ENCODE measurements around the gene PPP1R9A. TPM values are rescaled to one million over a fixed set of nuclear protein-coding genes. Genes with fewer than 3 reads are reported as not detected.

The PPP1R9A gene
- total and polyA plus RNA-seq, 2 donors from 2014 or later = 2.6 to 25.7 TPM

DNA sequence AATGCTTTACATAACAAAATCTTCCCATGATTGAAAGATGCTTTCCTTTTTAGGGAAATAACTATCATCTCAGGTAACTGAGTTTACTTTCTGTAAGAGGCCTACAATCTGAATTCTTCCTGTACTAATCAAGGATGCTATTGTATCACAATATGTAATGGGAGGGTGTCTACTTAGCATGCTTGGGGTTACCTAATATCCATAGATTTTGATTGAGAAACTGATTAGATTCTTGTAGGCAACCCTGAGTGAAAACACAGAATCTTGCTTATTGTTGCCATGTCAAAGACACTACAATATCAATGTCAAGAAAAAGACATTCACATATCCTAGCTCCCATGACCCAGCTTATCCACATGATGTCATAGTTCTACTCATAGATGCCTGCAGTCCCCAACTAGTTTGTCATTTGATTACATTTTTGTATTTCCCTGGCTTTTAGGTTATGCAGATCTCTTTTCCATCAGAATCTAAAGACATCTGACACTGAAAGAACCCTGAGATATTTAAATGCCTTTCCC is 354.6 kb downstream of the PPP1R9A start:
- Histone ChIP-seq H3K36me3 (ENCODE audit: control insufficient read depth in 2 of 3, insufficient read depth in 3 of 3, low read length in 3 of 3) (no peaks in the 10 kb centered on the region), H3K27me3 (ENCODE audit: control insufficient read depth, insufficient read depth, low read length) (no peaks in the 10 kb centered on the region), H3K9ac (ENCODE audit: low read length in 3 of 3) (no peak overlapping the region), H3K4me1 (ENCODE audit: control insufficient read depth in 2 of 3, insufficient read depth in 2 of 3, low read depth in 1 of 3, low read length in 3 of 3) (no peaks in the 10 kb centered on the region), H3K9me3 (ENCODE audit: control insufficient read depth in 2 of 3, insufficient read depth in 1 of 3, low read length in 3 of 3) (no peaks in the 10 kb centered on the region), H3K27ac (ENCODE audit: low read depth in 2 of 2, low read length in 2 of 2) (no peak overlapping the region), H3K4me3 (ENCODE audit: low read length in 3 of 3) (no peak overlapping the region)
- intact Hi-C loops (cut with DNase I) = no loop called here
- FAIRE-seq (no peak), DNase-seq (no peak)
- TF ChIP-seq, protein P1, sequence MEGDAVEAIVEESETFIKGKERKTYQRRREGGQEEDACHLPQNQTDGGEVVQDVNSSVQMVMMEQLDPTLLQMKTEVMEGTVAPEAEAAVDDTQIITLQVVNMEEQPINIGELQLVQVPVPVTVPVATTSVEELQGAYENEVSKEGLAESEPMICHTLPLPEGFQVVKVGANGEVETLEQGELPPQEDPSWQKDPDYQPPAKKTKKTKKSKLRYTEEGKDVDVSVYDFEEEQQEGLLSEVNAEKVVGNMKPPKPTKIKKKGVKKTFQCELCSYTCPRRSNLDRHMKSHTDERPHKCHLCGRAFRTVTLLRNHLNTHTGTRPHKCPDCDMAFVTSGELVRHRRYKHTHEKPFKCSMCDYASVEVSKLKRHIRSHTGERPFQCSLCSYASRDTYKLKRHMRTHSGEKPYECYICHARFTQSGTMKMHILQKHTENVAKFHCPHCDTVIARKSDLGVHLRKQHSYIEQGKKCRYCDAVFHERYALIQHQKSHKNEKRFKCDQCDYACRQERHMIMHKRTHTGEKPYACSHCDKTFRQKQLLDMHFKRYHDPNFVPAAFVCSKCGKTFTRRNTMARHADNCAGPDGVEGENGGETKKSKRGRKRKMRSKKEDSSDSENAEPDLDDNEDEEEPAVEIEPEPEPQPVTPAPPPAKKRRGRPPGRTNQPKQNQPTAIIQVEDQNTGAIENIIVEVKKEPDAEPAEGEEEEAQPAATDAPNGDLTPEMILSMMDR (IDR thresholded peaks at IDR 0.05; ENCODE audit: borderline replicate concordance, extremely low read depth, insufficient read depth) = no peak

DNA sequence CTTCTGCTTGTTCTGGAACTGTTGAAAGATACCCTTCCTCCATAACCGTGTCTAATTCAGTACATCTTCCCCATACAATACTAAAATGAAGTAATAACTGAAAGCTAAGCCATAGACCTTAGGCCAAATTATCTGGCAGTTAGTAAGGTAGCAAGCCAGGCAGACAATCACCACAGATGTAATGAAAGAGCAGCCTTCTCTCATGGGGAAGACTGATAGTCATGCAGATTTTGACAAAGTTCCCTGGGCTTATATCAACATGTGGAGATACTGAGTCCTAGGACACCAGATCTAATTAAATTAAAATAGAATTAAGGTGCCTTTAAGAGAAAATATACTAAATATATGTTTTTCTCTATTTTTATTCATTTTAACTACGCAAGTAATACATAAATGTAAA is 355.5 kb downstream of the PPP1R9A start:
- no peak overlapping the region for H3K27ac ChIP-seq (ENCODE audit: low read depth in 2 of 2, low read length in 2 of 2)
- no peak for FAIRE-seq
- DNase-seq = no peak
- no peaks in the 10 kb centered on the region for H3K4me1 ChIP-seq (ENCODE audit: control insufficient read depth in 2 of 3, insufficient read depth in 2 of 3, low read depth in 1 of 3, low read length in 3 of 3)
- H3K9ac ChIP-seq (ENCODE audit: low read length in 3 of 3) = no peak overlapping the region
- H3K4me3 ChIP-seq (ENCODE audit: low read length in 3 of 3) = no peak overlapping the region
- intact Hi-C loops (cut with DNase I) = no loop called here
- no peaks in the 10 kb centered on the region for H3K9me3 ChIP-seq (ENCODE audit: control insufficient read depth in 2 of 3, insufficient read depth in 1 of 3, low read length in 3 of 3)
- TF ChIP-seq, protein P1 (IDR thresholded peaks at IDR 0.05; ENCODE audit: borderline replicate concordance, extremely low read depth, insufficient read depth) = no peak
- no peaks in the 10 kb centered on the region for H3K27me3 ChIP-seq (ENCODE audit: control insufficient read depth, insufficient read depth, low read length)
- H3K36me3 ChIP-seq (ENCODE audit: control insufficient read depth in 2 of 3, insufficient read depth in 3 of 3, low read length in 3 of 3) = no peaks in the 10 kb centered on the region

DNA sequence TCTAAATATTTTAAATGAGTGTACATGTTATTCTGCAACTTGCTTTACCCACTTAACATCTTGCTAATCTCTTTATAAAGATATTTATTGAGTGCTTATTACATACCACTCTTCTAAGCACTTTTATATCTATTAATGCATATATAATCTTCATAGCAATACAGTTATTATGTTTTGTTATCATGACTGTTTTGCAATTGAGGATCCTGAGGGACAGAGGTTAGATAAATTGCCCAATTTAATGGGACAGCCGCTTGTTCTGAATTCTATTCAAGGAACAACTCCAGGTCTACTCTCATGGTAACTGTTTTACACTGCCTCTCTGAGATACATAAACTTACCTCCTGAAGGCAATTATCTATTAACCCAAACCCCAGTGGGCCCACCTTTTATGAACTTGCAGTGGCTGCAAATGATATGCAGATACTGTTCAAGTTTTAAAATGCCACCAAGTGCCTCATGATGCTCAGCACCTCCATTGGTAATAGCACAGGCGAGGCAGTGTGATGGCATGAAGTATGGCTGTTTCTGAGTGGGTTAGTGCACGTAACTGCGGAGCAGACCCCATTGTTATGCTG is 356.5 kb downstream of the PPP1R9A start:
- H3K4me1 ChIP-seq (ENCODE audit: control insufficient read depth in 2 of 3, insufficient read depth in 2 of 3, low read depth in 1 of 3, low read length in 3 of 3) = no peaks in the 10 kb centered on the region
- H3K27me3 ChIP-seq (ENCODE audit: control insufficient read depth, insufficient read depth, low read length) = no peaks in the 10 kb centered on the region
- no peak for FAIRE-seq
- H3K27ac ChIP-seq (ENCODE audit: low read depth in 2 of 2, low read length in 2 of 2) = no peak overlapping the region
- H3K9ac ChIP-seq (ENCODE audit: low read length in 3 of 3) = no peak overlapping the region
- no peaks in the 10 kb centered on the region for H3K9me3 ChIP-seq (ENCODE audit: control insufficient read depth in 2 of 3, insufficient read depth in 1 of 3, low read length in 3 of 3)
- H3K4me3 ChIP-seq (ENCODE audit: low read length in 3 of 3) = no peak overlapping the region
- DNase-seq = no peak
- no peaks in the 10 kb centered on the region for H3K36me3 ChIP-seq (ENCODE audit: control insufficient read depth in 2 of 3, insufficient read depth in 3 of 3, low read length in 3 of 3)
- TF ChIP-seq, protein P1 (IDR thresholded peaks at IDR 0.05; ENCODE audit: borderline replicate concordance, extremely low read depth, insufficient read depth) = no peak
- intact Hi-C loops (cut with DNase I) = no loop called here
